ENCODE results near the gene PRPSAP2.

The PRPSAP2 gene

GRCh38 chr17:18925187-18925586 is 67.3 kb downstream of the PRPSAP2 start:
- peaks cover 3% of the 10 kb centered on the region for H3K4me1 ChIP-seq (ENCODE audit: control insufficient read depth, insufficient read depth, low read length)
- H3K9ac ChIP-seq (ENCODE audit: low read depth, low read length) = no peak overlapping the region
- peaks cover 1% of the 10 kb centered on the region for H3K36me3 ChIP-seq (ENCODE audit: control insufficient read depth, insufficient read depth, low read length)
- no peak overlapping the region for H3K4me3 ChIP-seq (ENCODE audit: low read depth, low read length)
- H3K9me3 ChIP-seq (ENCODE audit: control insufficient read depth, insufficient read depth, low read length) = no peaks in the 10 kb centered on the region
- no peaks in the 10 kb centered on the region for H3K27me3 ChIP-seq (ENCODE audit: control insufficient read depth, insufficient read depth, low read length)

GRCh38 chr17:18928628-18929125 is 70.7 kb downstream of the PRPSAP2 start:
- H3K9me3 ChIP-seq (ENCODE audit: control insufficient read depth, insufficient read depth, low read length) = no peaks in the 10 kb centered on the region
- H3K9ac ChIP-seq (ENCODE audit: low read depth, low read length) = no peak overlapping the region
- peaks cover 6% of the 10 kb centered on the region for H3K36me3 ChIP-seq (ENCODE audit: control insufficient read depth, insufficient read depth, low read length)
- H3K4me3 ChIP-seq (ENCODE audit: low read depth, low read length) = no peak overlapping the region
- H3K27me3 ChIP-seq (ENCODE audit: control insufficient read depth, insufficient read depth, low read length) = no peaks in the 10 kb centered on the region
- peaks cover 3% of the 10 kb centered on the region for H3K4me1 ChIP-seq (ENCODE audit: control insufficient read depth, insufficient read depth, low read length)

GRCh38 chr17:18932360-18933055 is 74.6 kb downstream of the PRPSAP2 start:
- no peak overlapping the region for H3K4me3 ChIP-seq (ENCODE audit: low read depth, low read length)
- no peak overlapping the region for H3K9ac ChIP-seq (ENCODE audit: low read depth, low read length)
- H3K4me1 ChIP-seq (ENCODE audit: control insufficient read depth, insufficient read depth, low read length) = no peaks in the 10 kb centered on the region
- no peaks in the 10 kb centered on the region for H3K27me3 ChIP-seq (ENCODE audit: control insufficient read depth, insufficient read depth, low read length)
- peaks cover 6% of the 10 kb centered on the region for H3K36me3 ChIP-seq (ENCODE audit: control insufficient read depth, insufficient read depth, low read length)
- no peaks in the 10 kb centered on the region for H3K9me3 ChIP-seq (ENCODE audit: control insufficient read depth, insufficient read depth, low read length)

- Histone ChIP-seq H3K9me3 (ENCODE audit: control insufficient read depth, insufficient read depth, low read length) (no peaks in the 10 kb centered on the region), H3K9ac (ENCODE audit: low read depth, low read length) (no peak overlapping the region), H3K27me3 (ENCODE audit: control insufficient read depth, insufficient read depth, low read length) (no peaks in the 10 kb centered on the region), H3K4me3 (ENCODE audit: low read depth, low read length) (no peak overlapping the region), H3K4me1 (ENCODE audit: control insufficient read depth, insufficient read depth, low read length) (no peaks in the 10 kb centered on the region), H3K36me3 (ENCODE audit: control insufficient read depth, insufficient read depth, low read length) (peaks cover 6% of the 10 kb centered on the region)
These were observed 75.4 kb downstream of the PRPSAP2 start for GRCh38 chr17:18933102-18934058.

- Histone ChIP-seq H3K9me3 (ENCODE audit: control insufficient read depth, insufficient read depth, low read length) (no peaks in the 10 kb centered on the region), H3K27me3 (ENCODE audit: control insufficient read depth, insufficient read depth, low read length) (no peaks in the 10 kb centered on the region), H3K4me1 (ENCODE audit: control insufficient read depth, insufficient read depth, low read length) (no peaks in the 10 kb centered on the region), H3K36me3 (ENCODE audit: control insufficient read depth, insufficient read depth, low read length) (no peaks in the 10 kb centered on the region), H3K4me3 (ENCODE audit: low read depth, low read length) (no peak overlapping the region), H3K9ac (ENCODE audit: low read depth, low read length) (no peak overlapping the region)
These were observed 80.2 kb downstream of the PRPSAP2 start for GRCh38 chr17:18937981-18938691.

GRCh38 chr17:18938692-18939023 is 80.7 kb downstream of the PRPSAP2 start:
- H3K36me3 ChIP-seq (ENCODE audit: control insufficient read depth, insufficient read depth, low read length) = no peaks in the 10 kb centered on the region
- H3K4me1 ChIP-seq (ENCODE audit: control insufficient read depth, insufficient read depth, low read length) = no peaks in the 10 kb centered on the region
- H3K9ac ChIP-seq (ENCODE audit: low read depth, low read length) = no peak overlapping the region
- no peaks in the 10 kb centered on the region for H3K9me3 ChIP-seq (ENCODE audit: control insufficient read depth, insufficient read depth, low read length)
- H3K4me3 ChIP-seq (ENCODE audit: low read depth, low read length) = no peak overlapping the region
- no peaks in the 10 kb centered on the region for H3K27me3 ChIP-seq (ENCODE audit: control insufficient read depth, insufficient read depth, low read length)

- Histone ChIP-seq H3K9ac (ENCODE audit: low read depth, low read length) (no peak overlapping the region), H3K4me3 (ENCODE audit: low read depth, low read length) (no peak overlapping the region), H3K36me3 (ENCODE audit: control insufficient read depth, insufficient read depth, low read length) (no peaks in the 10 kb centered on the region), H3K9me3 (ENCODE audit: control insufficient read depth, insufficient read depth, low read length) (no peaks in the 10 kb centered on the region), H3K4me1 (ENCODE audit: control insufficient read depth, insufficient read depth, low read length) (no peaks in the 10 kb centered on the region), H3K27me3 (ENCODE audit: control insufficient read depth, insufficient read depth, low read length) (no peaks in the 10 kb centered on the region)
These were observed 86.7 kb downstream of the PRPSAP2 start for GRCh38 chr17:18944646-18945045.

GRCh38 chr17:18946536-18946935 is 88.6 kb downstream of the PRPSAP2 start:
- no peaks in the 10 kb centered on the region for H3K9me3 ChIP-seq (ENCODE audit: control insufficient read depth, insufficient read depth, low read length)
- no peak overlapping the region for H3K4me3 ChIP-seq (ENCODE audit: low read depth, low read length)
- H3K4me1 ChIP-seq (ENCODE audit: control insufficient read depth, insufficient read depth, low read length) = no peaks in the 10 kb centered on the region
- H3K9ac ChIP-seq (ENCODE audit: low read depth, low read length) = no peak overlapping the region
- no peaks in the 10 kb centered on the region for H3K36me3 ChIP-seq (ENCODE audit: control insufficient read depth, insufficient read depth, low read length)
- no peaks in the 10 kb centered on the region for H3K27me3 ChIP-seq (ENCODE audit: control insufficient read depth, insufficient read depth, low read length)

- no peaks in the 10 kb centered on the region for H3K4me1 ChIP-seq (ENCODE audit: control insufficient read depth, insufficient read depth, low read length)
- no peak overlapping the region for H3K4me3 ChIP-seq (ENCODE audit: low read depth, low read length)
- H3K27me3 ChIP-seq (ENCODE audit: control insufficient read depth, insufficient read depth, low read length) = no peaks in the 10 kb centered on the region
- H3K36me3 ChIP-seq (ENCODE audit: control insufficient read depth, insufficient read depth, low read length) = no peaks in the 10 kb centered on the region
- H3K9ac ChIP-seq (ENCODE audit: low read depth, low read length) = no peak overlapping the region
- H3K9me3 ChIP-seq (ENCODE audit: control insufficient read depth, insufficient read depth, low read length) = no peaks in the 10 kb centered on the region
These were observed 89.9 kb downstream of the PRPSAP2 start for GRCh38 chr17:18947866-18948265.

GRCh38 chr17:18948476-18949006 is 90.6 kb downstream of the PRPSAP2 start:
- Histone ChIP-seq H3K9ac (ENCODE audit: low read depth, low read length) (no peak overlapping the region), H3K4me3 (ENCODE audit: low read depth, low read length) (no peak overlapping the region), H3K9me3 (ENCODE audit: control insufficient read depth, insufficient read depth, low read length) (no peaks in the 10 kb centered on the region), H3K27me3 (ENCODE audit: control insufficient read depth, insufficient read depth, low read length) (no peaks in the 10 kb centered on the region), H3K4me1 (ENCODE audit: control insufficient read depth, insufficient read depth, low read length) (no peaks in the 10 kb centered on the region), H3K36me3 (ENCODE audit: control insufficient read depth, insufficient read depth, low read length) (no peaks in the 10 kb centered on the region)

- no peak overlapping the region for H3K9ac ChIP-seq (ENCODE audit: low read depth, low read length)
- no peaks in the 10 kb centered on the region for H3K36me3 ChIP-seq (ENCODE audit: control insufficient read depth, insufficient read depth, low read length)
- H3K9me3 ChIP-seq (ENCODE audit: control insufficient read depth, insufficient read depth, low read length) = no peaks in the 10 kb centered on the region
- H3K27me3 ChIP-seq (ENCODE audit: control insufficient read depth, insufficient read depth, low read length) = no peaks in the 10 kb centered on the region
- H3K4me3 ChIP-seq (ENCODE audit: low read depth, low read length) = no peak overlapping the region
- no peaks in the 10 kb centered on the region for H3K4me1 ChIP-seq (ENCODE audit: control insufficient read depth, insufficient read depth, low read length)
These were observed 91.6 kb downstream of the PRPSAP2 start for GRCh38 chr17:18949566-18949965.

Measured in iPS-15b (cell line).